Colonic mucosa (tissue), 4 donors: ENCODE data around the gene FKBP5. TPM values are rescaled to one million over a fixed set of nuclear protein-coding genes. Genes with fewer than 3 reads are reported as not detected.

Experiments
- DNase-seq: peaks from one replicate; pipeline ENCODE4 v3.0.0-alpha.2; 2020
- H3K27ac ChIP-seq: fragments of 200-600 bp; one replicate; pipeline ENCODE4 v1.8.0; 2021
- H3K27me3 ChIP-seq: fragments of 200-600 bp; one replicate; pipeline ENCODE4 v1.8.0; 2021
- H3K36me3 ChIP-seq: fragments of 200-600 bp; one replicate; pipeline ENCODE4 v1.8.0; 2021
- H3K4me1 ChIP-seq: fragments of 200-600 bp; one replicate; pipeline ENCODE4 v1.8.0; 2021; ENCODE audit warnings: mild to moderate bottlenecking
- H3K4me3 ChIP-seq: fragments of 200-600 bp; one replicate; pipeline ENCODE4 v1.8.0; 2021
- H3K9ac ChIP-seq, 2 donors: one replicate each; pipeline ENCODE4 v1.7.0; 2013; ENCODE audit warnings: control low read depth in 2 of 2, low read depth in 2 of 2, low read length in 2 of 2
- H3K9me3 ChIP-seq: fragments of 200-600 bp; one replicate; pipeline ENCODE4 v1.8.0; 2021
- intact Hi-C: fragments of 100-400 bp; cut with DNase I; formaldehyde crosslinking; loops from one replicate; pipeline ENCODE4 v1.14.1; 2022
- total RNA-seq, 2 donors: library from RNA; stranded (reverse); fragmentation: NEBNext Ultra II Directional in 1 of 2; extraction: Animal tissue kit (Norgen Biotek cat#: 25700) in 1 of 2; gene quantifications; one replicate each; pipeline ENCODE4 v1.2.1, GENCODE V29; 2021
- TF ChIP-seq, protein P1 (sequence below): fragments of 200-600 bp; IDR thresholded peaks from one replicate; pipeline ENCODE4 v1.8.0; 2022; ENCODE audit warnings: antibody characterized with exemption, mild to moderate bottlenecking
- donor health status: healthy.
- donor health status: DM: no; HTN: no; CAD: no.
- donor health status: DM: no; HTN: no; CAD: no.

FKBP5 gene
- total RNA-seq, 2 donors from 2014 or later, result 29.1 to 54.7 TPM

DNA sequence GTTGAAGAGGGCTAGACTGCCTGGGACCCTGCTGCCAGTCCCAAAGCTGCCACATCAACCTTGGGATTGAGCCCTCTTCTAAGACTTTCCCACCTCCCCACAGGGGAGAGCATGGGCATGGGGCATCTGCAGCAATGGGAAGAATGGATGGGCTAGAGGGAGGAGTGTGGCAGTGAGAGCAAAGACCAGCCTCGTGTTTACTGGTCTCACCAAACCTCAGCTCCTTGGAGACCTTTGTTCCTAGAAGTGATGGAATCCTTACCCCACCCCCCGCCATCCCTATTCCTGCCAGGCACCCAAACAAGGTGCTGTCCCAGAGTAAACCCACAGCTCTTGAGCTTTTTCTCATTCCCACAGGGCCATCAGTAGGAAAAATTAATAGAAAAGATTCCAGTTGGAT, 28.1 kb upstream of the FKBP5 start:
- no peak for DNase-seq

DNA sequence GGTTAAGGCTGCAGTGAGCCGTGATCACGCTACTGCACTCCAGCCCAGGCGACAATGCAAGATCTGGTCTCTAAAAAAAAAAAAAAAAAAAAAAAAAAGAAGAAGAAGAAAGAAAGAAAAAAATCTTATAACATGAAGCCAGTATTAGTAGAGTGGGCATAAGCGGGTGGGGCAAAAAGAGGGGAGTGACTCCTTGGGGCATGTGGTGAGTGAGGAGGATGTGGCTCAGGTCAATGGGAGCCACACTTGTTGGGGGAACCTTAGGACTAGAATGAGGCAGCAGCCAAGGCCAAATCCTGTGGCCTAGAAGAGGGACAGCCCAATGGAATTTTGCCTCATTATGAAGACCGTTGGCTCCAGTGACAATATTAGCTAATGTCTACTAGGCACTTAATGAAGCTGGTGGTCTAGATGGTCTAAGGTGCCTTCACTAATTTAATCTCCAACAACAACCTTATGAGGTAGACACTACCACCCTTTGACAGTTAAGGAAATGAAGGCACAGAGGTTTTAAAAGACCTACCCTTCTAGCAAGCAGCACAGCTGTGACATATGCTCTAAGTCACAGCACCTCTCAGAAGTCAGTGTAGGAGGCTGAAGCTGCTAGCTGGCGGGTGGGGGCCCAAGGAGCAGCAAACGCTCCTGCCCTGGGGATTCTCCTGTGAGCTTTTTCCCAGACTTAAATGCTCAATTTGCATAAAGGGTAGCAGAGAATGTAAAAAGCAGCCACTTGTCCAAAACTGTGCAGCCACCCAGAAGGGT, 24.5 kb upstream of the FKBP5 start:
- H3K9ac ChIP-seq, result no peak overlapping the region
- no peaks in the 10 kb centered on the region for H3K9me3 ChIP-seq
- H3K4me3 ChIP-seq, result no peak overlapping the region
- TF ChIP-seq, protein P1, sequence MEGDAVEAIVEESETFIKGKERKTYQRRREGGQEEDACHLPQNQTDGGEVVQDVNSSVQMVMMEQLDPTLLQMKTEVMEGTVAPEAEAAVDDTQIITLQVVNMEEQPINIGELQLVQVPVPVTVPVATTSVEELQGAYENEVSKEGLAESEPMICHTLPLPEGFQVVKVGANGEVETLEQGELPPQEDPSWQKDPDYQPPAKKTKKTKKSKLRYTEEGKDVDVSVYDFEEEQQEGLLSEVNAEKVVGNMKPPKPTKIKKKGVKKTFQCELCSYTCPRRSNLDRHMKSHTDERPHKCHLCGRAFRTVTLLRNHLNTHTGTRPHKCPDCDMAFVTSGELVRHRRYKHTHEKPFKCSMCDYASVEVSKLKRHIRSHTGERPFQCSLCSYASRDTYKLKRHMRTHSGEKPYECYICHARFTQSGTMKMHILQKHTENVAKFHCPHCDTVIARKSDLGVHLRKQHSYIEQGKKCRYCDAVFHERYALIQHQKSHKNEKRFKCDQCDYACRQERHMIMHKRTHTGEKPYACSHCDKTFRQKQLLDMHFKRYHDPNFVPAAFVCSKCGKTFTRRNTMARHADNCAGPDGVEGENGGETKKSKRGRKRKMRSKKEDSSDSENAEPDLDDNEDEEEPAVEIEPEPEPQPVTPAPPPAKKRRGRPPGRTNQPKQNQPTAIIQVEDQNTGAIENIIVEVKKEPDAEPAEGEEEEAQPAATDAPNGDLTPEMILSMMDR, result no peak
- intact Hi-C loops, result no loop called here
- no peak for DNase-seq
- H3K4me1 ChIP-seq, result no peaks in the 10 kb centered on the region
- H3K27me3 ChIP-seq, result no peaks in the 10 kb centered on the region
- H3K36me3 ChIP-seq, result no peaks in the 10 kb centered on the region
- no peak overlapping the region for H3K27ac ChIP-seq

More for the DNA sequence above, 28.1 kb upstream of the FKBP5 start:
- H3K4me3 ChIP-seq, result no peak overlapping the region
- no peak overlapping the region for H3K27ac ChIP-seq
- H3K9ac ChIP-seq, result no peak overlapping the region
- no peaks in the 10 kb centered on the region for H3K9me3 ChIP-seq
- peaks cover 13% of the 10 kb centered on the region for H3K4me1 ChIP-seq
- no peaks in the 10 kb centered on the region for H3K27me3 ChIP-seq
- TF ChIP-seq, protein P1, result no peak
- intact Hi-C loops, result no loop called here
- no peaks in the 10 kb centered on the region for H3K36me3 ChIP-seq

DNA sequence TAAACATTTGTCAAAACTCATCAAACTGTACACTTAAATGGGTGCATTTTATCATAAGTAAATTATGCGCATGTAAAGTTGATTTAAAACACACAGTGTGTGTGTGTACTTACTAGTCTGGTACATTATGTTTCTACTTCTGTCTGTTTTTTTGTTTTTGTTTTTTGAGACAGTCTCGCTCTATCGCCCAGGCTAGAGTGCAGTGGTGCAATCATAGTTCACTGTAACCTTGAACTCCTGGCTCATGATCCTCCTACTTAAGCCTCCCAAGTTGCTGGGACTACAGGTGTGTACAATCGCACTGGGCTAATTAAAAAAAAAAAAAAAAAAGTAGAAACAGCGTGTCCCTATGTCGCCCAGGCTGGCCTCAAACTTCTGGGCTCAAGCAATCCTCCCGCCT, 23.0 kb upstream of the FKBP5 start:
- Histone ChIP-seq H3K4me3 (no peak overlapping the region), H3K36me3 (no peaks in the 10 kb centered on the region), H3K27ac (no peak overlapping the region), H3K9me3 (no peaks in the 10 kb centered on the region), H3K27me3 (no peaks in the 10 kb centered on the region), H3K9ac (no peak overlapping the region), H3K4me1 (no peaks in the 10 kb centered on the region)
- DNase-seq, result no peak
- TF ChIP-seq, protein P1, result no peak
- intact Hi-C loops, result no loop called here

DNA sequence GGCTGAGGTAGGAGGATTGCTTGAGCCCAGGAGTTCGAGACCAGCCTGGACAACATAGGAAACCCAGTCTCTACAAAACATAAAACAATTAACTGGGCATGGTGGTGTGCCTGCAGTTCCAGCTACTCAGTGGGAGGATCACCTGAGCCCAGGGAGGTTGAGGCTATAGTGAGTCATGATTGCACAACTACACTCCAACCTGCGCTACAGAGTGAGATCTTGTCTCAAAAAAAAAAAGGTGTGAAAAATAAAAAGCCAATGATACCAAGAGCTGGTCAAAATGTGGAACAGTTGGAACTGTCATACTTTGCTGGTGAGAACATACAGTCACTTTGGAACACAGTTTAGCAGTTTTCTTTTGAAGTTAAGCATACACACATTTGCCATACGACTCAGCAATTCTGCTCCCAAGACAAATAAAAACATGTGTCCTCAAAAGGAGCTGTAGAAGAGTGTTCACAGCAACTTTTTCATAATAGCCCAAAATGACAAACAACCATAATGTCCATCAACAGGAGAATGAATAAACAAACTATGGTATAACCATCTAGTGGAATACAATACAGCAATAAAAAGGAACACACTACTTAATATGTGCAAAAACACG, 21.6 kb upstream of the FKBP5 start:
- intact Hi-C loops, result no loop called here
- no peaks in the 10 kb centered on the region for H3K27me3 ChIP-seq
- no peaks in the 10 kb centered on the region for H3K36me3 ChIP-seq
- no peak overlapping the region for H3K27ac ChIP-seq
- no peaks in the 10 kb centered on the region for H3K9me3 ChIP-seq
- H3K9ac ChIP-seq, result no peak overlapping the region
- DNase-seq, result no peak
- no peak overlapping the region for H3K4me3 ChIP-seq
- H3K4me1 ChIP-seq, result no peaks in the 10 kb centered on the region
- TF ChIP-seq, protein P1, result no peak

DNA sequence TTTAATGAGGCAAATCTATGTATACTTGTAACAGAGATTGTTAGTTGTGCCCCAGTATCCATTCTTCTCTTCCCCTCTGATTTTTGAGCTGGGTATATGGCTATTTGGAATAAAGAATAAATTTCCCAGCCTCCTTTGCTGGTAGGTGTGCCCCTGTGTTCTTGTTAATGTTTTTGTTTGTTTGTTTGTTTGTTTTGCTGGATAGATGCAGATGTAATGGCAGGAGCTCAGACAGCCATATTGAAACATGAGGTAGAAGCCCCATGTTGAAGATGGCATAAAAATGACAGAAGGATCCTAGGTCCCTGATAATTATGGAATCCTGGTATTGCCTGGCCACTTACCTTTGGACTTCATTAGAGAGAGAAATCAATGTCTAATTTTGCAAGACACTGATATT, 19.9 kb upstream of the FKBP5 start:
- intact Hi-C loops, result no loop called here

More for the DNA sequence above, 19.9 kb upstream of the FKBP5 start:
- no peaks in the 10 kb centered on the region for H3K27me3 ChIP-seq
- no peak for DNase-seq
- H3K27ac ChIP-seq, result no peak overlapping the region
- no peaks in the 10 kb centered on the region for H3K36me3 ChIP-seq
- no peak overlapping the region for H3K9ac ChIP-seq
- no peaks in the 10 kb centered on the region for H3K9me3 ChIP-seq
- H3K4me3 ChIP-seq, result no peak overlapping the region
- H3K4me1 ChIP-seq, result no peaks in the 10 kb centered on the region
- TF ChIP-seq, protein P1, result no peak
